Measurements from ENCODE around the gene NINJ1.

- no peak for TF ChIP-seq CTCF (conservative IDR thresholded peaks at IDR 0.05 in 1 of 2, IDR thresholded peaks at IDR 0.05 in 1 of 2; ENCODE audit: extremely low read depth in 1 of 2, insufficient read depth in 1 of 2, low read depth in 1 of 2, low read length in 2 of 2)
- TF ChIP-seq EZH2 (IDR thresholded peaks at IDR 0.05; ENCODE audit: borderline replicate concordance, low read length): no peak
These were observed 7.8 kb downstream of the NINJ1 start for GRCh38 chr9:93126151-93126781.

Data from mammary epithelial cell (primary cell).